Natural killer cell (primary cell): ENCODE measurements around the gene IFI6. TPM values are rescaled to one million over a fixed set of nuclear protein-coding genes. Genes with fewer than 3 reads are reported as not detected.

Experiments used
- ATAC-seq, 3 donors: fragments of 150-1000 bp in 2 of 3; fragments of 200-7000 bp in 1 of 3; cut with Tn5 transposase; 1 replicate in 1 of 3; 2 replicates in 2 of 3; pipeline ENCODE4 v1.10.0; 2021; ENCODE audit warnings: mild to moderate bottlenecking in 2 of 3, moderate library complexity in 2 of 3
- DNase-seq, 2 donors: peaks; one replicate each; pipeline versions ENCODE4 v3.0.0 to v3.0.0-alpha.2; 2013 to 2021; ENCODE audit warnings: mixed read lengths in 1 of 2
- H3K27ac ChIP-seq: one replicate; pipeline ENCODE4 v1.5.1; 2013; ENCODE audit warnings: mild to moderate bottlenecking, low read length
- H3K27me3 ChIP-seq: one replicate; pipeline ENCODE4 v1.6.1; 2013; ENCODE audit warnings: low read length; ENCODE audit not compliant: control insufficient read depth, insufficient read depth
- H3K36me3 ChIP-seq: one replicate; pipeline ENCODE4 v1.6.1; 2013; ENCODE audit warnings: low read length; ENCODE audit not compliant: control insufficient read depth, insufficient read depth
- H3K4me1 ChIP-seq: one replicate; pipeline ENCODE4 v1.6.1; 2013; ENCODE audit warnings: low read length; ENCODE audit not compliant: control insufficient read depth, insufficient read depth
- H3K4me3 ChIP-seq: one replicate; pipeline ENCODE4 v1.5.1; 2013; ENCODE audit warnings: low read length
- H3K9me3 ChIP-seq: one replicate; pipeline ENCODE4 v1.6.1; 2013; ENCODE audit warnings: low read length; ENCODE audit not compliant: control insufficient read depth, insufficient read depth
- H3K27ac Mint-ChIP-seq, 2 donors: one replicate each; pipeline ENCODE4 v1.8.0; 2022; ENCODE audit warnings: mild to moderate bottlenecking in 2 of 2, mixed read lengths in 2 of 2, moderate library complexity in 1 of 2
- H3K27me3 Mint-ChIP-seq, 2 donors: one replicate each; pipeline ENCODE4 v1.8.0; 2022; ENCODE audit warnings: low read depth in 2 of 2, mixed read lengths in 2 of 2
- H3K36me3 Mint-ChIP-seq: one replicate; pipeline ENCODE4 v1.8.0; 2022; ENCODE audit warnings: mixed read lengths
- H3K4me1 Mint-ChIP-seq, 2 donors: one replicate each; pipeline ENCODE4 v1.8.0; 2022; ENCODE audit warnings: mixed read lengths in 2 of 2
- H3K4me3 Mint-ChIP-seq: one replicate; pipeline ENCODE4 v1.8.0; 2022; ENCODE audit warnings: mild to moderate bottlenecking, moderate library complexity, mixed read lengths
- H3K9me3 Mint-ChIP-seq, 2 donors: one replicate each; pipeline ENCODE4 v1.8.0; 2022; ENCODE audit warnings: mixed read lengths in 2 of 2
- WGBS: methylation state at CpG from one replicate; pipeline ENCODE4 v1.1.7; 2013; ENCODE audit warnings: missing lambda C conversion rate; ENCODE audit not compliant: insufficient coverage; 5-methylcytosine and 5-hydroxymethylcytosine counted together
- intact Hi-C: fragments of 100-400 bp; cut with micrococcal nuclease; formaldehyde crosslinking; loops from one replicate; pipeline ENCODE4 v1.14.2; 2022
- total RNA-seq, 4 donors: library from RNA; stranded (reverse); fragments of 120-200 nt in 1 of 4; gene quantifications; one replicate each; pipeline versions ENCODE4 v1.2.3 to v1.2.4, GENCODE V29; 2013 to 2022
- TF ChIP-seq, protein P1 (sequence below): fragments of 200-600 bp; IDR thresholded peaks from one replicate; pipeline ENCODE4 v1.8.0; 2022; ENCODE audit warnings: antibody characterized with exemption

Gene IFI6
- total RNA-seq, 3 donors from 2014 or later (not counting 1 experiment from before 2014, with no cell fraction given): 26.7 to 36.0 (median 34.8) TPM

DNA sequence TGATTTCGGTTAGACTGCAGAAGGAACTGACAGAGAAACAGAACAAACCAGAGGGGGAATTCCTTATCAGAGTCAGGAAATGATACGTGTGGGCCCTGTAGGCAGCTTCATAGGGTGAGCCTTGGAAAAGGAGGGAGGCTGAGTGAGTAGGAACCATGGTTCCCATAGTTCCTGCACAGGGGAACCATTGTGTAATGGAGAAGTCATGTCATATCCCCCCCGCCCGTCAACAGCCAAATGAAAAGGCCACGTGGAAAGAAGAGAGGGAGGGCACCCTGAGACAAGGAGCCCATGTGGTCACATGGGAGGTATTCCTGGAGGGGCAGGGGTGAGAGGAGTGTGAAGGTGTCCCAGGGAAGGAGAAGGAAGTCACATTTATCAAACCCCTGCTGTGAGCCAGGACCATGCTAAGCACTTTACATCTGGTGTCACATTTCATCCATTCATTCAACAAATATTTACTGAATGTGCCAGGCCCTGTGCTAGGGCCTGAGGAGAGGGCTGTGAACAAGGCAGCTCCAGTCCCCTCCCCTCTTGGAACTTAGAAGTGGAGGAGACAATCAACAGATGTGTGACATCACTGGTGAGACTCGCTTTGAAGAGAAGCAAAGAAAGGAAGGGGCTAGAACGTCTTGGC lies 21.3 kb downstream of the IFI6 start:
- ATAC-seq (no peak), DNase-seq (no peak)
- no peaks in the 10 kb centered on the region for H3K9me3 ChIP-seq
- Mint-ChIP-seq H3K36me3 (no peaks in the 10 kb centered on the region), H3K9me3 (no peaks in the 10 kb centered on the region), H3K4me3 (no peak overlapping the region), H3K27me3 (no peaks in the 10 kb centered on the region), H3K27ac (peak overlapping the region in 1 of 2 donors; percentile 57), H3K4me1 (peaks cover 12 to 28% of the 10 kb centered on the region in 2 donors)
- H3K4me3 ChIP-seq: no peak overlapping the region
- WGBS: 59% methylated on average over 7 of the region's 7 CpGs
- H3K4me1 ChIP-seq: peaks cover 13% of the 10 kb centered on the region
- intact Hi-C loops: no loop called here
- no peaks in the 10 kb centered on the region for H3K27me3 ChIP-seq
- no peak overlapping the region for H3K27ac ChIP-seq
- TF ChIP-seq, protein P1, sequence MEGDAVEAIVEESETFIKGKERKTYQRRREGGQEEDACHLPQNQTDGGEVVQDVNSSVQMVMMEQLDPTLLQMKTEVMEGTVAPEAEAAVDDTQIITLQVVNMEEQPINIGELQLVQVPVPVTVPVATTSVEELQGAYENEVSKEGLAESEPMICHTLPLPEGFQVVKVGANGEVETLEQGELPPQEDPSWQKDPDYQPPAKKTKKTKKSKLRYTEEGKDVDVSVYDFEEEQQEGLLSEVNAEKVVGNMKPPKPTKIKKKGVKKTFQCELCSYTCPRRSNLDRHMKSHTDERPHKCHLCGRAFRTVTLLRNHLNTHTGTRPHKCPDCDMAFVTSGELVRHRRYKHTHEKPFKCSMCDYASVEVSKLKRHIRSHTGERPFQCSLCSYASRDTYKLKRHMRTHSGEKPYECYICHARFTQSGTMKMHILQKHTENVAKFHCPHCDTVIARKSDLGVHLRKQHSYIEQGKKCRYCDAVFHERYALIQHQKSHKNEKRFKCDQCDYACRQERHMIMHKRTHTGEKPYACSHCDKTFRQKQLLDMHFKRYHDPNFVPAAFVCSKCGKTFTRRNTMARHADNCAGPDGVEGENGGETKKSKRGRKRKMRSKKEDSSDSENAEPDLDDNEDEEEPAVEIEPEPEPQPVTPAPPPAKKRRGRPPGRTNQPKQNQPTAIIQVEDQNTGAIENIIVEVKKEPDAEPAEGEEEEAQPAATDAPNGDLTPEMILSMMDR: no peak
- no peaks in the 10 kb centered on the region for H3K36me3 ChIP-seq

DNA sequence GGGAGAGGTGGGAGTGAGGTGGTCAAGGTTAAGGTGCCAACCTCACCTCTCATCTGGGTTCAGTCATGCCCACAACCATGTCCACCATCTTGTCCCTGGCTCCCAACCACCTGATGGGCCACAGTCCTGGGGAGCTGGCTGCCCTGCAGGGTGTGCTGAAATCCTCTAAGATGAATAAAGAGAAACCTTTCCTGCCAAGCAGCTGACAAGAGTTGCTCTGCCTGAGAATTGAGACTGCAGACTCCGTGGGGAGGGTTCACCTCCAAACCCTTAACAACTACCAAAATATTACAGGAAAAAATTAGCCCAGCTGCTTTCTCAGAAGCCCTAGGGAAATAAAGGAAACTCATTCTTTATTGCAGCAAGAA lies 21.8 kb downstream of the IFI6 start:
- TF ChIP-seq, protein P1: no peak
- H3K9me3 ChIP-seq: no peaks in the 10 kb centered on the region
- H3K4me1 ChIP-seq: peaks cover 13% of the 10 kb centered on the region
- no peaks in the 10 kb centered on the region for H3K36me3 Mint-ChIP-seq
- ATAC-seq (no peak), DNase-seq (no peak)
- H3K36me3 ChIP-seq: no peaks in the 10 kb centered on the region
- intact Hi-C loops: no loop called here
- H3K4me1 Mint-ChIP-seq: peaks cover 12 to 27% of the 10 kb centered on the region in 2 donors
- no peak overlapping the region for H3K4me3 Mint-ChIP-seq
- H3K27me3 Mint-ChIP-seq: no peaks in the 10 kb centered on the region
- H3K27ac ChIP-seq: no peak overlapping the region
- WGBS: 71% methylated on average over 1 of the region's 1 CpG
- no peaks in the 10 kb centered on the region for H3K27me3 ChIP-seq
- no peak overlapping the region for H3K4me3 ChIP-seq
- no peaks in the 10 kb centered on the region for H3K9me3 Mint-ChIP-seq
- H3K27ac Mint-ChIP-seq: peak overlapping the region in 1 of 2 donors; percentile 57

DNA sequence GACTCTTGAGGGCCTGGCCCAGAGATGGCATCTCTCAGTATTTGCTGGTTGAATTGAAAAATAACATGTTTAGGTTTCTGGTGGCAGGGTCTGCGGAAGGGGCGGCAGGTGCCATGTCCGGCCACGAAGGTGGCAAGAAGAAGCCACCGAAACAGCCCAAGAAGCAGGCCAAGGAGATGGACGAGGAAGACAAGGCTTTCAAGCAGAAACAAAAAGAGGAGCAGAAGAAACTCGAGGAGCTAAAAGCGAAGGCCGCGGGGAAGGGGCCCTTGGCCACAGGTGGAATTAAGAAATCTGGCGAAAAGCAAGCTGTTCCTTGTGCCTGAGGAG lies 22.7 kb downstream of the IFI6 start:
- no peak for ATAC-seq
- H3K4me1 ChIP-seq: peaks cover 15% of the 10 kb centered on the region
- intact Hi-C loops: no loop called here
- Mint-ChIP-seq H3K9me3 (no peaks in the 10 kb centered on the region), H3K4me1 (peaks cover 15 to 28% of the 10 kb centered on the region in 2 donors), H3K27ac (no peak overlapping the region), H3K27me3 (no peaks in the 10 kb centered on the region), H3K36me3 (no peaks in the 10 kb centered on the region), H3K4me3 (no peak overlapping the region)
- 94% methylated on average over 11 of the region's 11 CpGs for WGBS
- H3K27me3 ChIP-seq: no peaks in the 10 kb centered on the region
- H3K4me3 ChIP-seq: no peak overlapping the region
- no peak overlapping the region for H3K27ac ChIP-seq
- no peak for DNase-seq
- TF ChIP-seq, protein P1: no peak
- no peaks in the 10 kb centered on the region for H3K36me3 ChIP-seq
- no peaks in the 10 kb centered on the region for H3K9me3 ChIP-seq
